ENCODE results near the gene PCDHB14.
"Not testable (repeated sequence)": the region's sequence is repeated elsewhere in the genome, so short reads cannot be mapped to it uniquely, and the experiment has no call there.

Gene PCDHB14

DNA sequence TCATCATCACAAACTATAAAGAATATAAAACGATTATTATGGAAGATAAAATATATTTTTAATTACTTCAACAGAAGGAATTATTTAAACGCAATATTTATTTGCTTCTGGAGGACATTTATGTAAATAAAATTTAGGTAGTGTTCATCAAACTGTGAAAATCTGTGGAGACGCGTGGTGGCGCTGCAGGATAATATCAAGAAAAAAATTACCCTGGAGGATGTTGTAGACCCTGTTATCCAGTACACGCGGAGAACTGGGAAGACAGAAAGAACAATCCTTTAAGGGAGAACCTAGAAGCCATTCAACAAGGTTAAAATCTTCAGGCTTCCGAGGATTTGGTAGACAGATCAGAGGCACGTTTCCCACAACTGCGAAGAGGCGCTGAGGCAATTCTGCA lies 14.7 kb upstream of the PCDHB14 start, which contains the start of gene PCDHB12:
PCDHB12 (plus strand) TSS at position 242 of the 400 bp plus-strand sequence. CDS start 189 bp downstream, outside the sequence.
- H3K27ac ChIP-seq (ENCODE audit: low read depth, low read length) = no peak within 1 kb of the TSS
- H3K9me3 ChIP-seq (ENCODE audit: control insufficient read depth in 5 of 5, low read length in 5 of 5) = peaks cover 7 to 45% (median 18%) of the 10 kb centered on the region in 5 donors
- H3K9ac ChIP-seq (ENCODE audit: low read length in 5 of 5) = no peak within 1 kb of the TSS
- H3K27me3 ChIP-seq (ENCODE audit: control insufficient read depth in 5 of 5, insufficient read depth in 4 of 5, low read length in 5 of 5) = no peaks in the 10 kb centered on the region
- peaks cover 0 to 7% (median 0%) of the 10 kb centered on the region in 5 donors for H3K4me1 ChIP-seq (ENCODE audit: control insufficient read depth in 5 of 5, insufficient read depth in 5 of 5, low read length in 5 of 5)
- H3K36me3 ChIP-seq (ENCODE audit: control insufficient read depth in 5 of 5, insufficient read depth in 5 of 5, low read length in 5 of 5) = no peaks in the 10 kb centered on the region
- peak within 1 kb of the TSS; percentile 29 to 53 (median 44) for H3K4me3 ChIP-seq (ENCODE audit: low read depth in 1 of 5, low read length in 5 of 5)

DNA sequence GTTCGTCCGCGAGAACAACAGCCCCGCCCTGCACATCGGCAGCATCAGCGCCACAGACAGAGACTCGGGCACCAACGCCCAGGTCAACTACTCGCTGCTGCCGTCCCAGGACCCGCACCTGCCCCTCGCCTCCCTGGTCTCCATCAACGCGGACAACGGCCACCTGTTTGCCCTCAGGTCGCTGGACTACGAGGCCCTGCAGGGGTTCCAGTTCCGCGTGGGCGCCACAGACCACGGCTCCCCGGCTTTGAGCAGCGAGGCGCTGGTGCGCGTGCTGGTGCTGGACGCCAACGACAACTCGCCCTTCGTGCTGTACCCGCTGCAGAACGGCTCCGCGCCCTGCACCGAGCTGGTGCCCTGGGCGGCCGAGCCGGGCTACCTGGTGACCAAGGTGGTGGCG lies 12.9 kb upstream of the PCDHB14 start:
- not testable (repeated sequence) for H3K27me3 ChIP-seq (ENCODE audit: control insufficient read depth in 5 of 5, insufficient read depth in 4 of 5, low read length in 5 of 5); H3K36me3 ChIP-seq (ENCODE audit: control insufficient read depth in 5 of 5, insufficient read depth in 5 of 5, low read length in 5 of 5); H3K4me1 ChIP-seq (ENCODE audit: control insufficient read depth in 5 of 5, insufficient read depth in 5 of 5, low read length in 5 of 5); H3K9ac ChIP-seq (ENCODE audit: low read length in 5 of 5); H3K27ac ChIP-seq (ENCODE audit: low read depth, low read length)
- Histone ChIP-seq H3K9me3 (ENCODE audit: control insufficient read depth in 5 of 5, low read length in 5 of 5) (peaks cover 11 to 49% (median 26%) of the 10 kb centered on the region in 5 donors), H3K4me3 (ENCODE audit: low read depth in 1 of 5, low read length in 5 of 5) (peak overlapping the region in 1 of 5 donors; percentile 22)

DNA sequence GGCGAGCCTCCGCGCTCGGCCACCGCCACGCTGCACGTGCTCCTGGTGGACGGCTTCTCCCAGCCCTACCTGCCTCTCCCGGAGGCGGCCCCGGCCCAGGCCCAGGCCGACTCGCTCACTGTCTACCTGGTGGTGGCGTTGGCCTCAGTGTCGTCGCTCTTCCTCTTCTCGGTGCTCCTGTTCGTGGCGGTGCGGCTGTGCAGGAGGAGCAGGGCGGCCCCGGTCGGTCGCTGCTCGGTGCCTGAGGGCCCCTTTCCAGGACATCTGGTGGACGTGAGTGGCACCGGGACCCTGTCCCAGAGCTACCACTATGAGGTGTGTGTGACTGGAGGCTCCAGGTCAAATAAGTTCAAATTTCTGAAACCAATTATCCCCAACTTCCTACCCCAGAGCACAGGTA lies 12.3 kb upstream of the PCDHB14 start:
- not testable (repeated sequence) for H3K36me3 ChIP-seq (ENCODE audit: control insufficient read depth in 5 of 5, insufficient read depth in 5 of 5, low read length in 5 of 5); H3K4me1 ChIP-seq (ENCODE audit: control insufficient read depth in 5 of 5, insufficient read depth in 5 of 5, low read length in 5 of 5); H3K9ac ChIP-seq (ENCODE audit: low read length in 5 of 5); H3K27ac ChIP-seq (ENCODE audit: low read depth, low read length); H3K4me3 ChIP-seq (ENCODE audit: low read depth in 1 of 5, low read length in 5 of 5); H3K27me3 ChIP-seq (ENCODE audit: control insufficient read depth in 5 of 5, insufficient read depth in 4 of 5, low read length in 5 of 5)
- peaks cover 14 to 51% (median 29%) of the 10 kb centered on the region in 5 donors for H3K9me3 ChIP-seq (ENCODE audit: control insufficient read depth in 5 of 5, low read length in 5 of 5)

- H3K4me3 ChIP-seq (ENCODE audit: low read depth in 1 of 5, low read length in 5 of 5) = peak within 1 kb of the TSS; percentile 37 to 53 (median 44)
- H3K9ac ChIP-seq (ENCODE audit: low read length in 5 of 5); H3K4me1 ChIP-seq (ENCODE audit: control insufficient read depth in 5 of 5, insufficient read depth in 5 of 5, low read length in 5 of 5); H3K36me3 ChIP-seq (ENCODE audit: control insufficient read depth in 5 of 5, insufficient read depth in 5 of 5, low read length in 5 of 5); H3K27ac ChIP-seq (ENCODE audit: low read depth, low read length); H3K27me3 ChIP-seq (ENCODE audit: control insufficient read depth in 5 of 5, insufficient read depth in 4 of 5, low read length in 5 of 5): not testable (repeated sequence)
- peaks cover 19 to 56% (median 34%) of the 10 kb centered on the region in 5 donors for H3K9me3 ChIP-seq (ENCODE audit: control insufficient read depth in 5 of 5, low read length in 5 of 5)
Measured at GRCh38 chr5:141213656-141214339, 9.3 kb upstream of the PCDHB14 start, which contains the start of gene PCDHB13. Gene PCDHB13 (plus strand): TSS chr5:141213919. CDS start chr5:141214124, 205 bp downstream.

GRCh38 chr5:141214583-141214982 lies 8.6 kb upstream of the PCDHB14 start:
- H3K9me3 ChIP-seq (ENCODE audit: control insufficient read depth in 5 of 5, low read length in 5 of 5) = peaks cover 20 to 55% (median 33%) of the 10 kb centered on the region in 5 donors

DNA sequence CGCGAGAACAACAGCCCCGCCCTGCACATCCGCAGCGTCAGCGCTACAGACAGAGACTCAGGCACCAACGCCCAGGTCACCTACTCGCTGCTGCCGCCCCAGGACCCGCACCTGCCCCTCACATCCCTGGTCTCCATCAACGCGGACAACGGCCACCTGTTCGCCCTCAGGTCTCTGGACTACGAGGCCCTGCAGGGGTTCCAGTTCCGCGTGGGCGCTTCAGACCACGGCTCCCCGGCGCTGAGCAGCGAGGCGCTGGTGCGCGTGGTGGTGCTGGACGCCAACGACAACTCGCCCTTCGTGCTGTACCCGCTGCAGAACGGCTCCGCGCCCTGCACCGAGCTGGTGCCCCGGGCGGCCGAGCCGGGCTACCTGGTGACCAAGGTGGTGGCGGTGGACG lies 7.6 kb upstream of the PCDHB14 start:
- not testable (repeated sequence) for H3K4me1 ChIP-seq (ENCODE audit: control insufficient read depth in 5 of 5, insufficient read depth in 5 of 5, low read length in 5 of 5); H3K36me3 ChIP-seq (ENCODE audit: control insufficient read depth in 5 of 5, insufficient read depth in 5 of 5, low read length in 5 of 5); H3K27ac ChIP-seq (ENCODE audit: low read depth, low read length); H3K9ac ChIP-seq (ENCODE audit: low read length in 5 of 5); H3K27me3 ChIP-seq (ENCODE audit: control insufficient read depth in 5 of 5, insufficient read depth in 4 of 5, low read length in 5 of 5)
- peak overlapping the region in 3 of 5 donors; percentile 24 to 44 (median 37) for H3K4me3 ChIP-seq (ENCODE audit: low read depth in 1 of 5, low read length in 5 of 5)
- H3K9me3 ChIP-seq (ENCODE audit: control insufficient read depth in 5 of 5, low read length in 5 of 5) = peaks cover 20 to 53% (median 35%) of the 10 kb centered on the region in 5 donors

More at GRCh38 chr5:141214583-141214982, 8.6 kb upstream of the PCDHB14 start:
- not testable (repeated sequence) for H3K27me3 ChIP-seq (ENCODE audit: control insufficient read depth in 5 of 5, insufficient read depth in 4 of 5, low read length in 5 of 5); H3K9ac ChIP-seq (ENCODE audit: low read length in 5 of 5); H3K36me3 ChIP-seq (ENCODE audit: control insufficient read depth in 5 of 5, insufficient read depth in 5 of 5, low read length in 5 of 5); H3K4me1 ChIP-seq (ENCODE audit: control insufficient read depth in 5 of 5, insufficient read depth in 5 of 5, low read length in 5 of 5); H3K27ac ChIP-seq (ENCODE audit: low read depth, low read length)
- peak overlapping the region in 4 of 5 donors; percentile 19 to 44 (median 30) for H3K4me3 ChIP-seq (ENCODE audit: low read depth in 1 of 5, low read length in 5 of 5)

DNA sequence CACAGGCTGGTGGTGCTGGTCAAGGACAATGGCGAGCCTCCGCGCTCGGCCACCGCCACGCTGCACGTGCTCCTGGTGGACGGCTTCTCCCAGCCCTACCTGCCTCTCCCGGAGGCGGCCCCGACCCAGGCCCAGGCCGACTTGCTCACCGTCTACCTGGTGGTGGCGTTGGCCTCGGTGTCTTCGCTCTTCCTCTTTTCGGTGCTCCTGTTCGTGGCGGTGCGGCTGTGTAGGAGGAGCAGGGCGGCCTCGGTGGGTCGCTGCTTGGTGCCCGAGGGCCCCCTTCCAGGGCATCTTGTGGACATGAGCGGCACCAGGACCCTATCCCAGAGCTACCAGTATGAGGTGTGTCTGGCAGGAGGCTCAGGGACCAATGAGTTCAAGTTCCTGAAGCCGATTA lies 7.1 kb upstream of the PCDHB14 start:
- H3K4me1 ChIP-seq (ENCODE audit: control insufficient read depth in 5 of 5, insufficient read depth in 5 of 5, low read length in 5 of 5); H3K27me3 ChIP-seq (ENCODE audit: control insufficient read depth in 5 of 5, insufficient read depth in 4 of 5, low read length in 5 of 5); H3K36me3 ChIP-seq (ENCODE audit: control insufficient read depth in 5 of 5, insufficient read depth in 5 of 5, low read length in 5 of 5); H3K9ac ChIP-seq (ENCODE audit: low read length in 5 of 5); H3K27ac ChIP-seq (ENCODE audit: low read depth, low read length): not testable (repeated sequence)
- Histone ChIP-seq H3K4me3 (ENCODE audit: low read depth in 1 of 5, low read length in 5 of 5) (peak overlapping the region in 1 of 5 donors; percentile 13), H3K9me3 (ENCODE audit: control insufficient read depth in 5 of 5, low read length in 5 of 5) (peaks cover 20 to 56% (median 38%) of the 10 kb centered on the region in 5 donors)

- H3K27ac ChIP-seq (ENCODE audit: low read depth, low read length); H3K36me3 ChIP-seq (ENCODE audit: control insufficient read depth in 5 of 5, insufficient read depth in 5 of 5, low read length in 5 of 5); H3K4me1 ChIP-seq (ENCODE audit: control insufficient read depth in 5 of 5, insufficient read depth in 5 of 5, low read length in 5 of 5); H3K27me3 ChIP-seq (ENCODE audit: control insufficient read depth in 5 of 5, insufficient read depth in 4 of 5, low read length in 5 of 5); H3K9ac ChIP-seq (ENCODE audit: low read length in 5 of 5): not testable (repeated sequence)
- Histone ChIP-seq H3K9me3 (ENCODE audit: control insufficient read depth in 5 of 5, low read length in 5 of 5) (peaks cover 27 to 58% (median 54%) of the 10 kb centered on the region in 5 donors), H3K4me3 (ENCODE audit: low read depth in 1 of 5, low read length in 5 of 5) (peak overlapping the region in 1 of 5 donors; percentile 28)
Measured at GRCh38 chr5:141224844-141225243, 1.7 kb downstream of the PCDHB14 start.

DNA sequence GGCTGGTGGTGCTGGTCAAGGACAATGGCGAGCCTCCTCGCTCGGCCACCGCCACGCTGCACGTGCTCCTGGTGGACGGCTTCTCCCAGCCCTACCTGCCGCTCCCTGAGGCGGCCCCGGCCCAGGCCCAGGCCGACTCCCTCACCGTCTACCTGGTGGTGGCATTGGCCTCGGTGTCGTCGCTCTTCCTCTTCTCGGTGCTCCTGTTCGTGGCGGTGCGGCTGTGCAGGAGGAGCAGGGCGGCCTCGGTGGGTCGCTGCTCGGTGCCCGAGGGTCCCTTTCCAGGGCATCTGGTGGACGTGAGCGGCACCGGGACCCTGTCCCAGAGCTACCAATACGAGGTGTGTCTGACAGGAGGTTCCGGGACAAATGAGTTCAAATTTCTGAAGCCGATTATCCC lies 2.3 kb downstream of the PCDHB14 start:
- not testable (repeated sequence) for H3K4me3 ChIP-seq (ENCODE audit: low read depth in 1 of 5, low read length in 5 of 5); H3K9ac ChIP-seq (ENCODE audit: low read length in 5 of 5); H3K4me1 ChIP-seq (ENCODE audit: control insufficient read depth in 5 of 5, insufficient read depth in 5 of 5, low read length in 5 of 5); H3K27ac ChIP-seq (ENCODE audit: low read depth, low read length); H3K27me3 ChIP-seq (ENCODE audit: control insufficient read depth in 5 of 5, insufficient read depth in 4 of 5, low read length in 5 of 5); H3K36me3 ChIP-seq (ENCODE audit: control insufficient read depth in 5 of 5, insufficient read depth in 5 of 5, low read length in 5 of 5)
- H3K9me3 ChIP-seq (ENCODE audit: control insufficient read depth in 5 of 5, low read length in 5 of 5) = peaks cover 27 to 54% (median 50%) of the 10 kb centered on the region in 5 donors

DNA sequence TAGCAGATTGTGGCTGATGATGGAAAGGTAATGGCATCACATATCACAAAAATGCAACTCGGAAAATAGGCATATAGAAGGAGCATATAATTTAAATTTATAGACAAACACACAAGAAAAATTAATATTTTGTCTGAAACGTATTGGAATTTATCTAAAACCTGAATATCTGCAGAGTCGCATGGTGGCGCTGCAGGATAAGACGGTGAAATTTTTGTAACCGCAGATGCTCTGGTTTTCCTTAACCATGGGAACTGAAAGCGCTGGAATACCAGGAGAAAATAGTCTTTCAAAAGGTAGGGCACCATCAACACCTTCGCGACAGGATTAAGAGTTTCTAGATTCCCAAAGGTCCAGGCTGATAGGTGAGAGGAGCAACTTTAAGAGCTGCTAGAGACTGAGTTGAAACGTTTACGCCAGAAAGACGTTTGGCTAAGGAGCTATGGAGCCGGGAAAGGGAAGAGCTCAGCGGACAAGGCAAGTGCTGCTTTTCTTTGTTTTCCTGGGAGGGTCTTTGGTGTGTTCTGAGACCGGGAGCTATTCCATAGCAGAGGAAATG lies 11.0 kb downstream of the PCDHB14 start:
- Histone ChIP-seq H3K9me3 (ENCODE audit: control insufficient read depth in 5 of 5, low read length in 5 of 5) (peaks cover 50 to 83% (median 75%) of the 10 kb centered on the region in 5 donors), H3K9ac (ENCODE audit: low read length in 5 of 5) (no peak overlapping the region), H3K4me3 (ENCODE audit: low read depth in 1 of 5, low read length in 5 of 5) (peak overlapping the region; percentile 45 to 60 (median 51)), H3K4me1 (ENCODE audit: control insufficient read depth in 5 of 5, insufficient read depth in 5 of 5, low read length in 5 of 5) (no peaks in the 10 kb centered on the region), H3K27ac (ENCODE audit: low read depth, low read length) (no peak overlapping the region), H3K27me3 (ENCODE audit: control insufficient read depth in 5 of 5, insufficient read depth in 4 of 5, low read length in 5 of 5) (peaks cover 0 to 2% (median 0%) of the 10 kb centered on the region in 5 donors), H3K36me3 (ENCODE audit: control insufficient read depth in 5 of 5, insufficient read depth in 5 of 5, low read length in 5 of 5) (no peaks in the 10 kb centered on the region)

Measured in subcutaneous abdominal adipose tissue (tissue), 5 donors.